ENCODE data around the gene ZDHHC4. TPM values are rescaled to one million over a fixed set of nuclear protein-coding genes. Genes with fewer than 3 reads are reported as not detected.
A peak's percentile ranks its signal among the peaks of the same experiment; 100 is the strongest.

Gene ZDHHC4
- total RNA-seq, 1 donor from 2014 or later = 5.1 TPM

GRCh38 chr7:6589829-6590644 is 12.8 kb downstream of the ZDHHC4 start, which contains the start of gene INTS15:
INTS15 (plus strand) TSS chr7:6590021; CDS start chr7:6590284, 263 bp downstream.
- H3K9me3 ChIP-seq = no peaks in the 10 kb centered on the region
- TF ChIP-seq CTCF (IDR thresholded peaks at IDR 0.05) = peak in 2 of 3 experiments; percentile 41 to 98
- peaks cover 41 to 48% of the 10 kb centered on the region in 2 donors for H3K36me3 ChIP-seq
- intact Hi-C loops (cut with DNase I) = loop anchor here (2.0 kb wide), 1 partner anchor 49 kb away; no protein-coding TSS in a partner anchor
- H3K4me1 ChIP-seq = peaks cover 7 to 11% of the 10 kb centered on the region in 2 donors
- DNase-seq (ENCODE audit: low spot score in 2 of 2) = peak; percentile 11 to 82
- peak within 1 kb of the TSS; percentile 83 to 88 for H3K4me3 ChIP-seq
- H3K27ac ChIP-seq = peak within 1 kb of the TSS; percentile 64 to 86
- no peaks in the 10 kb centered on the region for H3K27me3 ChIP-seq

GRCh38 chr7:6590645-6591110 is 13.4 kb downstream of the ZDHHC4 start:
- TF ChIP-seq CTCF (IDR thresholded peaks at IDR 0.05) = no peak
- Histone ChIP-seq H3K27ac (peak overlapping the region; percentile 64 to 86), H3K4me3 (peak overlapping the region; percentile 83 to 88), H3K9me3 (no peaks in the 10 kb centered on the region), H3K36me3 (peaks cover 41 to 48% of the 10 kb centered on the region in 2 donors), H3K27me3 (no peaks in the 10 kb centered on the region), H3K4me1 (peaks cover 7 to 11% of the 10 kb centered on the region in 2 donors)
- DNase-seq (ENCODE audit: low spot score in 2 of 2) = no peak
- intact Hi-C loops (cut with DNase I) = no loop called here

GRCh38 chr7:6600093-6600492 is 22.8 kb downstream of the ZDHHC4 start:
- no peaks in the 10 kb centered on the region for H3K4me1 ChIP-seq
- intact Hi-C loops (cut with DNase I) = no loop called here
- no peak for DNase-seq (ENCODE audit: low spot score in 2 of 2)
- H3K4me3 ChIP-seq = no peak overlapping the region
- no peak for TF ChIP-seq CTCF (IDR thresholded peaks at IDR 0.05)
- H3K36me3 ChIP-seq = peaks cover 82 to 97% of the 10 kb centered on the region in 2 donors
- no peaks in the 10 kb centered on the region for H3K27me3 ChIP-seq
- H3K9me3 ChIP-seq = no peaks in the 10 kb centered on the region
- H3K27ac ChIP-seq = no peak overlapping the region

GRCh38 chr7:6604458-6604857 is 27.2 kb downstream of the ZDHHC4 start:
- Histone ChIP-seq H3K4me1 (no peaks in the 10 kb centered on the region), H3K9me3 (no peaks in the 10 kb centered on the region), H3K4me3 (no peak overlapping the region), H3K36me3 (peaks cover 47 to 98% of the 10 kb centered on the region in 2 donors), H3K27ac (no peak overlapping the region), H3K27me3 (no peaks in the 10 kb centered on the region)
- no peak for TF ChIP-seq CTCF (IDR thresholded peaks at IDR 0.05)
- no peak for DNase-seq (ENCODE audit: low spot score in 2 of 2)
- intact Hi-C loops (cut with DNase I) = no loop called here

- TF ChIP-seq CTCF (IDR thresholded peaks at IDR 0.05) = no peak
- intact Hi-C loops (cut with DNase I) = no loop called here
- H3K36me3 ChIP-seq = peaks cover 25 to 73% of the 10 kb centered on the region in 2 donors
Measured at GRCh38 chr7:6606866-6607583, 29.8 kb downstream of the ZDHHC4 start.

More at GRCh38 chr7:6606866-6607583, 29.8 kb downstream of the ZDHHC4 start:
- DNase-seq (ENCODE audit: low spot score in 2 of 2) = no peak
- Histone ChIP-seq H3K4me1 (no peaks in the 10 kb centered on the region), H3K27ac (no peak overlapping the region), H3K9me3 (no peaks in the 10 kb centered on the region), H3K27me3 (no peaks in the 10 kb centered on the region), H3K4me3 (no peak overlapping the region)

All from ascending aorta (tissue), 2 donors.